AG04450 (cell line): ENCODE results near the gene FN1. TPM values are rescaled to one million over a fixed set of nuclear protein-coding genes. Genes with fewer than 3 reads are reported as not detected.

ENCODE experiments used
- CTCF ChIA-PET: fragments of 300-600, 350-600 bp; formaldehyde crosslinking; extraction: SDS; loops from one replicate; lab custom pipeline; 2022; ENCODE audit warnings: antibody characterized with exemption, inconsistent platforms; lab: Charles Lee
- POLR2A ChIA-PET: fragments of 350-600 bp; formaldehyde crosslinking; extraction: SDS; loops from one replicate; lab custom pipeline; 2021; ENCODE audit warnings: antibody characterized with exemption, inconsistent platforms; lab: Yijun Ruan, JAX
- DNase-seq: peaks from one replicate; pipeline ENCODE4 v3.0.0-alpha.2; 2011; ENCODE audit warnings: low read depth, low spot score
- H3K27ac ChIP-seq: one replicate; pipeline ENCODE4 v1.5.1; 2012; ENCODE audit warnings: low read depth, low read length, control low read depth
- H3K27me3 ChIP-seq: one replicate; pipeline ENCODE4 v1.6.0; 2012; ENCODE audit warnings: low read length; ENCODE audit not compliant: control insufficient read depth, insufficient read depth
- H3K4me3 ChIP-seq: 2 replicates; pipeline ENCODE4 v1.5.1; 2011; ENCODE audit warnings: mild to moderate bottlenecking, low read depth, low read length, control low read depth
- H3K9me3 ChIP-seq: 2 replicates; pipeline ENCODE4 v1.5.1; 2012; ENCODE audit warnings: low read length; ENCODE audit not compliant: control insufficient read depth, insufficient read depth
- polyA plus RNA-seq: library from polyadenylated mRNA; depleted of rRNA; stranded (reverse); fragments of >200 nt; gene quantifications from 2 replicates; pipeline ENCODE4 v1.2.3, GENCODE V29; 2011
- TF ChIP-seq, protein P1 (sequence below): IDR thresholded peaks from 2 replicates; pipeline ENCODE4 v1.5.1; 2011; ENCODE audit warnings: low read depth, low read length, control low read depth, inconsistent platforms

The FN1 gene
- polyA plus RNA-seq, 1 experiment: 6,646 TPM

GRCh38 chr2:215421859-215422461, 13.9 kb downstream of the FN1 start:
- Histone ChIP-seq H3K27ac (no peak overlapping the region), H3K27me3 (no peaks in the 10 kb centered on the region), H3K9me3 (no peaks in the 10 kb centered on the region), H3K4me3 (no peak overlapping the region; the same call in 1 of the 2 replicates)
- ChIA-PET CTCF (interaction anchor here (1.5 kb wide), 1 partner anchor 33 kb away, joined by 3 read pairs; no protein-coding TSS in a partner anchor), POLR2A (interaction anchor here (0.6 to 1.7 kb wide), 2 partner anchors 7 to 11 kb away, joined by 3 to 6 read pairs; no protein-coding TSS in a partner anchor)
- DNase-seq: no peak
- TF ChIP-seq, protein P1, sequence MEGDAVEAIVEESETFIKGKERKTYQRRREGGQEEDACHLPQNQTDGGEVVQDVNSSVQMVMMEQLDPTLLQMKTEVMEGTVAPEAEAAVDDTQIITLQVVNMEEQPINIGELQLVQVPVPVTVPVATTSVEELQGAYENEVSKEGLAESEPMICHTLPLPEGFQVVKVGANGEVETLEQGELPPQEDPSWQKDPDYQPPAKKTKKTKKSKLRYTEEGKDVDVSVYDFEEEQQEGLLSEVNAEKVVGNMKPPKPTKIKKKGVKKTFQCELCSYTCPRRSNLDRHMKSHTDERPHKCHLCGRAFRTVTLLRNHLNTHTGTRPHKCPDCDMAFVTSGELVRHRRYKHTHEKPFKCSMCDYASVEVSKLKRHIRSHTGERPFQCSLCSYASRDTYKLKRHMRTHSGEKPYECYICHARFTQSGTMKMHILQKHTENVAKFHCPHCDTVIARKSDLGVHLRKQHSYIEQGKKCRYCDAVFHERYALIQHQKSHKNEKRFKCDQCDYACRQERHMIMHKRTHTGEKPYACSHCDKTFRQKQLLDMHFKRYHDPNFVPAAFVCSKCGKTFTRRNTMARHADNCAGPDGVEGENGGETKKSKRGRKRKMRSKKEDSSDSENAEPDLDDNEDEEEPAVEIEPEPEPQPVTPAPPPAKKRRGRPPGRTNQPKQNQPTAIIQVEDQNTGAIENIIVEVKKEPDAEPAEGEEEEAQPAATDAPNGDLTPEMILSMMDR: no peak

DNA sequence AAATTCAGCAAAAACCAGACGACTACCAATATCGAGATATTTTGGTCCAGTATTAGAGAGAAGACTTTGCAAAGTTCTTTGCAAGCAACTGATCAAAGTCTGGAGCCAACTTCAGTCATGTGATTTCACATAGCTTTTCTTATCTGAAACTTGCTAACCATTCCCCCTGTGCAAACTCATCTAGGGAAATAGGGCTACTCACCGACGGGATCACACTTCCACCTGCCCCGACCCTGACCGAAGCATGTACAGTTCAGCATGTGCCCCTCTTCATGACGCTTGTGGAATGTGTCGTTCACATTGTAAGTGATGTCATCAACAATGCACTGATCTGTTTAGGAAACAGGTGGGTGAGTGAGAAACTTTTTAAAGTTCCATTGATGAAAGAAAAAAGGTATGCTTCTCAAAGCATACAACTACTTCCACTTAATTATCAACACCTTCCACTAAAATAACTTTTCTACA, 15.4 kb downstream of the FN1 start:
- POLR2A ChIA-PET: interaction anchor here (1.7 kb wide), 1 partner anchor 10 kb away, joined by 6 read pairs; no protein-coding TSS in a partner anchor
- H3K27ac ChIP-seq: no peak overlapping the region

GRCh38 chr2:215419769-215420470, 15.9 kb downstream of the FN1 start:
- DNase-seq: no peak
- no peak overlapping the region for H3K4me3 ChIP-seq
- no peaks in the 10 kb centered on the region for H3K27me3 ChIP-seq
- H3K27ac ChIP-seq: no peak overlapping the region
- TF ChIP-seq, protein P1: no peak
- CTCF ChIA-PET: interaction anchor here (1.3 kb wide), 1 partner anchor 9 kb away, joined by 3 read pairs; no protein-coding TSS in a partner anchor
- H3K9me3 ChIP-seq: no peaks in the 10 kb centered on the region
- POLR2A ChIA-PET: interaction anchor here (0.7 kb wide), 1 partner anchor 33 kb away, joined by 5 read pairs; no protein-coding TSS in a partner anchor

More for the DNA sequence above, 15.4 kb downstream of the FN1 start:
- no peak overlapping the region for H3K4me3 ChIP-seq
- CTCF ChIA-PET: no interaction called here
- DNase-seq: no peak
- no peaks in the 10 kb centered on the region for H3K9me3 ChIP-seq
- no peaks in the 10 kb centered on the region for H3K27me3 ChIP-seq
- TF ChIP-seq, protein P1: no peak

- no peak overlapping the region for H3K27ac ChIP-seq
- TF ChIP-seq, protein P1: no peak
- H3K9me3 ChIP-seq: no peaks in the 10 kb centered on the region
- ChIA-PET CTCF (interaction anchor here (0.7 to 1.8 kb wide), 3 partner anchors 10 to 36 kb away, joined by 3 to 6 read pairs (median 3); no protein-coding TSS in a partner anchor), POLR2A (interaction anchor here (0.7 kb wide), 2 partner anchors 15 to 33 kb away, joined by 5 read pairs; no protein-coding TSS in a partner anchor)
- DNase-seq: no peak
- H3K27me3 ChIP-seq: no peaks in the 10 kb centered on the region
- no peak overlapping the region for H3K4me3 ChIP-seq
Measured at GRCh38 chr2:215419113-215419512, 16.8 kb downstream of the FN1 start.
